Measurements from ENCODE around the gene SELENOO. TPM values are rescaled to one million over a fixed set of nuclear protein-coding genes. Genes with fewer than 3 reads are reported as not detected.

The SELENOO gene
- total and polyA plus RNA-seq, 2 experiments from 2014 or later, result 31.6 to 37.7 TPM

GRCh38 chr22:50192436-50193204 lies 8.2 kb upstream of the SELENOO start:
- Histone ChIP-seq H2AFZ (no peak overlapping the region), H3K9me2 (replicated peaks; ENCODE audit: insufficient read depth) (no peaks in the 10 kb centered on the region), H3K27me3 (no peaks in the 10 kb centered on the region), H3K79me2 (peaks cover 42% of the 10 kb centered on the region), H4K20me1 (ENCODE audit: insufficient read depth, poor library complexity, severe bottlenecking) (no peaks in the 10 kb centered on the region), H3K4me3 (no peak overlapping the region), H3K4me1 (ENCODE audit: insufficient read depth) (peaks cover 34% of the 10 kb centered on the region), H3K36me3 (replicated peaks; ENCODE audit: insufficient read depth, low read depth) (no peaks in the 10 kb centered on the region), H3K4me2 (no peak overlapping the region), H3K9me3 (ENCODE audit: low read depth) (no peaks in the 10 kb centered on the region), H3K27ac (no peak overlapping the region)
- 87% methylated on average over 25 of the region's 25 CpGs for WGBS (ENCODE audit: low lambda C conversion rate, missing lambda C conversion rate)
- no peak for DNase-seq (ENCODE audit: low spot score)
- TF ChIP-seq CTCF (IDR thresholded peaks at IDR 0.05; ENCODE audit: poor library complexity) (no peak), EZH2phosphoT487 (IDR thresholded peaks at IDR 0.05; ENCODE audit: low read depth, severe bottlenecking, unreplicated experiment) (no peak), EZH2 (IDR thresholded peaks at IDR 0.05; ENCODE audit: borderline replicate concordance) (no peak)

- H3K36me3 ChIP-seq (replicated peaks; ENCODE audit: insufficient read depth, low read depth), result no peaks in the 10 kb centered on the region
- no peaks in the 10 kb centered on the region for H4K20me1 ChIP-seq (ENCODE audit: insufficient read depth, poor library complexity, severe bottlenecking)
- no peak overlapping the region for H3K4me2 ChIP-seq
- H3K9me3 ChIP-seq (ENCODE audit: low read depth), result no peaks in the 10 kb centered on the region
- no peaks in the 10 kb centered on the region for H3K27me3 ChIP-seq
- DNase-seq (ENCODE audit: low spot score), result no peak
- WGBS (ENCODE audit: low lambda C conversion rate, missing lambda C conversion rate), result 100% methylated on average over 5 of the region's 8 CpGs
- H3K27ac ChIP-seq, result no peak overlapping the region
- H3K79me2 ChIP-seq, result peaks cover 32% of the 10 kb centered on the region
- no peak overlapping the region for H3K4me3 ChIP-seq
- H2AFZ ChIP-seq, result no peak overlapping the region
- TF ChIP-seq EZH2phosphoT487 (IDR thresholded peaks at IDR 0.05; ENCODE audit: low read depth, severe bottlenecking, unreplicated experiment) (no peak), EZH2 (IDR thresholded peaks at IDR 0.05; ENCODE audit: borderline replicate concordance) (no peak), CTCF (IDR thresholded peaks at IDR 0.05; ENCODE audit: poor library complexity) (no peak)
- peaks cover 34% of the 10 kb centered on the region for H3K4me1 ChIP-seq (ENCODE audit: insufficient read depth)
- no peaks in the 10 kb centered on the region for H3K9me2 ChIP-seq (replicated peaks; ENCODE audit: insufficient read depth)
Observed at GRCh38 chr22:50193621-50194020, 7.2 kb upstream of the SELENOO start.

GRCh38 chr22:50194037-50194805 lies 6.6 kb upstream of the SELENOO start:
- no peaks in the 10 kb centered on the region for H4K20me1 ChIP-seq (ENCODE audit: insufficient read depth, poor library complexity, severe bottlenecking)
- TF ChIP-seq EZH2 (IDR thresholded peaks at IDR 0.05; ENCODE audit: borderline replicate concordance) (no peak), CTCF (IDR thresholded peaks at IDR 0.05; ENCODE audit: poor library complexity) (no peak), EZH2phosphoT487 (IDR thresholded peaks at IDR 0.05; ENCODE audit: low read depth, severe bottlenecking, unreplicated experiment) (no peak)

More at GRCh38 chr22:50194037-50194805, 6.6 kb upstream of the SELENOO start:
- Histone ChIP-seq H2AFZ (no peak overlapping the region), H3K79me2 (peaks cover 26% of the 10 kb centered on the region), H3K4me3 (no peak overlapping the region), H3K27me3 (no peaks in the 10 kb centered on the region), H3K27ac (no peak overlapping the region), H3K36me3 (replicated peaks; ENCODE audit: insufficient read depth, low read depth) (no peaks in the 10 kb centered on the region), H3K9me2 (replicated peaks; ENCODE audit: insufficient read depth) (no peaks in the 10 kb centered on the region), H3K4me2 (no peak overlapping the region), H3K4me1 (ENCODE audit: insufficient read depth) (peaks cover 28% of the 10 kb centered on the region), H3K9me3 (ENCODE audit: low read depth) (no peaks in the 10 kb centered on the region)
- DNase-seq (ENCODE audit: low spot score), result no peak
- 97% methylated on average over 43 of the region's 44 CpGs for WGBS (ENCODE audit: low lambda C conversion rate, missing lambda C conversion rate)

Data from hepatocyte (in vitro differentiated cells).